Upper lobe of left lung (tissue), 4 donors: Measurements from ENCODE around the gene ZNF256.

Experiments
- POLR2A ChIP-seq, 4 donors: fragments of 450-650 bp; IDR thresholded peaks; one replicate each; pipeline ENCODE4 v1.5.1; 2016 to 2017; ENCODE audit warnings: antibody characterized with exemption in 4 of 4, mild to moderate bottlenecking in 2 of 4
- POLR2AphosphoS5 ChIP-seq, 2 donors: sonication (generic); formaldehyde crosslinking; IDR thresholded peaks; one replicate each; pipeline ENCODE4 v1.5.1; 2017; ENCODE audit warnings: antibody characterized with exemption in 2 of 2
- TF ChIP-seq, protein P1 (sequence below), 6 experiments: fragments of 450-650 bp in 4 of 6; fragments of 200-600 bp in 2 of 6; sonication (generic) in 2 of 6; IDR thresholded peaks; one replicate each; pipeline ENCODE4 v1.5.1; 2016 to 2019; ENCODE audit warnings: antibody characterized with exemption in 6 of 6

DNA sequence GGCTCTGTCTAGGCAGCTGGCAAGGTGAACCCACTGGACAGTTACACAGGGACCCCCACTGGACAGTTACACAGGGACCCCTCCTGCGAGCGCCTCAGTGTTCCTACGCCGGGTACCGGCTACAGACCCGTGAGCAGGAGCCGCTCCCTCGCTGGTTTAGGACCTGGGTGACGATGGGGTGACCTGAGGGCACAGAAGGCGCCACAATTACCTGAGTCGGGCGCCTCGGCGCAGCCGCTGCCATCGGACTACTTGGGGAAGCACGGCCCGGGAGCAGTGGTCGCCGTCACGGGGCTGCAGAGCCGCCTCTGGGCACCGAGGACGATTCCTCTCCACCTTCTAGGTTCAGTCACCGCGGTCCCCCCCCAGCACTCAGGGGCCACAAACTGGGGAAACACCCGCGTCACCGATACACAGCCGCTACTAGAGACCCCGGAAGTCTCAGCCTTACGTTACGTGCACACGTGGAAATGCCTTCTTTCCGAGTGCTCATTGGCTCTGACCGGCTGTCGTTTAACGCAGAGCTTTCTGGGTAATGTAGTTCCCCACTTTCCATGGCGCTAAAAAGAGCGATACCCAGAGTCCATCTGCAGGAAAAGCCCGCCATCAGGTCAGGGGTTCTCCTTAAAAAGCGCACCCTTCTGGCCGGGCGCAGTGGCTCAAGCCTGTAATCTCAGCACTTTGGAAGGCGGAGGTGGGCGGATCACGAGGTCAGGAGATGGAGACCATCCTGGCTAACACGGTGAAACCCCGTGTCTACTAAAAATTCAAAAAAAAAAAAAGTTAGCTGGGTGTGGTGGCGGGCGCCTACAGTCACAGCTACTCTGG is 31.1 kb downstream of the ZNF256 start, which contains the start of gene ZNF417:
- TF ChIP-seq POLR2AphosphoS5 (IDR thresholded peaks at IDR 0.05) (peak; percentile 84 to 86), POLR2A (IDR thresholded peaks at IDR 0.05) (peak in 1 of 4 donors; percentile 75)
- TF ChIP-seq, protein P1, sequence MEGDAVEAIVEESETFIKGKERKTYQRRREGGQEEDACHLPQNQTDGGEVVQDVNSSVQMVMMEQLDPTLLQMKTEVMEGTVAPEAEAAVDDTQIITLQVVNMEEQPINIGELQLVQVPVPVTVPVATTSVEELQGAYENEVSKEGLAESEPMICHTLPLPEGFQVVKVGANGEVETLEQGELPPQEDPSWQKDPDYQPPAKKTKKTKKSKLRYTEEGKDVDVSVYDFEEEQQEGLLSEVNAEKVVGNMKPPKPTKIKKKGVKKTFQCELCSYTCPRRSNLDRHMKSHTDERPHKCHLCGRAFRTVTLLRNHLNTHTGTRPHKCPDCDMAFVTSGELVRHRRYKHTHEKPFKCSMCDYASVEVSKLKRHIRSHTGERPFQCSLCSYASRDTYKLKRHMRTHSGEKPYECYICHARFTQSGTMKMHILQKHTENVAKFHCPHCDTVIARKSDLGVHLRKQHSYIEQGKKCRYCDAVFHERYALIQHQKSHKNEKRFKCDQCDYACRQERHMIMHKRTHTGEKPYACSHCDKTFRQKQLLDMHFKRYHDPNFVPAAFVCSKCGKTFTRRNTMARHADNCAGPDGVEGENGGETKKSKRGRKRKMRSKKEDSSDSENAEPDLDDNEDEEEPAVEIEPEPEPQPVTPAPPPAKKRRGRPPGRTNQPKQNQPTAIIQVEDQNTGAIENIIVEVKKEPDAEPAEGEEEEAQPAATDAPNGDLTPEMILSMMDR (IDR thresholded peaks at IDR 0.05), result peak in 3 of 6 experiments; percentile 8 to 31 (median 18)
